ENCODE data around the gene NSMCE1.

NSMCE1 gene

DNA sequence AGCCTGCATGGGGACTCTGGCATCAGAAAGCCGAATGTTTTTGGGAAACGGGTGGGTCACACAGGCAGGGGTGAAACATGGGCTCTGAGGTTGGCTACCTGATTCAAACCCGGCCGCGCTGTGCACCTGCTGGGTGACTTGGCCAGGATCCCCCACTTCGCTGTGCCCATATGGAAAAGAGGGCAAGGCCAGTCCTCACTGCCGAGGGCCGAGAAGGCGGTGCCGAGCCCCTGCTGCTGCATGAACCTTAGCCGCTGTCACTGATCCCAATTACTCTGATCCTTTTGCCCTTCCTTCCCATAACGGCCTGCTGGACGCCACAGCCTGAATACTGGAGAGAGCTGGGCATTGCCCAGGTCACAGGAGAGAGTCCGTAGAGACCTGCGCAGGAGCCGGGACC, 47.6 kb downstream of the NSMCE1 start:
- TF ChIP-seq, protein P1, sequence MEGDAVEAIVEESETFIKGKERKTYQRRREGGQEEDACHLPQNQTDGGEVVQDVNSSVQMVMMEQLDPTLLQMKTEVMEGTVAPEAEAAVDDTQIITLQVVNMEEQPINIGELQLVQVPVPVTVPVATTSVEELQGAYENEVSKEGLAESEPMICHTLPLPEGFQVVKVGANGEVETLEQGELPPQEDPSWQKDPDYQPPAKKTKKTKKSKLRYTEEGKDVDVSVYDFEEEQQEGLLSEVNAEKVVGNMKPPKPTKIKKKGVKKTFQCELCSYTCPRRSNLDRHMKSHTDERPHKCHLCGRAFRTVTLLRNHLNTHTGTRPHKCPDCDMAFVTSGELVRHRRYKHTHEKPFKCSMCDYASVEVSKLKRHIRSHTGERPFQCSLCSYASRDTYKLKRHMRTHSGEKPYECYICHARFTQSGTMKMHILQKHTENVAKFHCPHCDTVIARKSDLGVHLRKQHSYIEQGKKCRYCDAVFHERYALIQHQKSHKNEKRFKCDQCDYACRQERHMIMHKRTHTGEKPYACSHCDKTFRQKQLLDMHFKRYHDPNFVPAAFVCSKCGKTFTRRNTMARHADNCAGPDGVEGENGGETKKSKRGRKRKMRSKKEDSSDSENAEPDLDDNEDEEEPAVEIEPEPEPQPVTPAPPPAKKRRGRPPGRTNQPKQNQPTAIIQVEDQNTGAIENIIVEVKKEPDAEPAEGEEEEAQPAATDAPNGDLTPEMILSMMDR (IDR thresholded peaks at IDR 0.05; ENCODE audit: low read depth, low read length, missing control alignments), result no peak
- DNase-seq (ENCODE audit: extremely low read depth, low read depth), result no peak
- H3K4me3 ChIP-seq (replicated peaks; ENCODE audit: low read depth, low read length), result no peak overlapping the region

DNA sequence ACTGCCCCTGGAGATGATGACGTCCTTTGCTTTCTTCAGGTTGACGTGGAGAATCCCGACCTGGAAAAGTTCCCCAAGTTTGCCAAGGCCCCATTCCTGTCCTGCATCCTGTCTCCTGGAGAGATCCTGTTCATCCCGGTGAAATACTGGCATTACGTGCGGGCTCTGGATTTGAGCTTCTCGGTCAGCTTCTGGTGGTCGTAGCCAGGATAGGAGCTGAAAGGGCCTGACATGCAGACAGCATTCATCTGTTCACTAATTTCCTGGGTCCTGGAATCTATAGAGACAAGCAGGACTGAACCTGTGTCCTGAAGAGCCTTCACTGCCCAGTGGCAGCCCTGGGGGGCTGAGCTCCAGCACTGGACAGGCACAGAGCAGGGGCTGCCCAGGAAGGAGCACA, 48.0 kb downstream of the NSMCE1 start:
- DNase-seq (ENCODE audit: extremely low read depth, low read depth), result no peak
- no peak overlapping the region for H3K4me3 ChIP-seq (replicated peaks; ENCODE audit: low read depth, low read length)
- TF ChIP-seq, protein P1 (IDR thresholded peaks at IDR 0.05; ENCODE audit: low read depth, low read length, missing control alignments), result no peak

DNA sequence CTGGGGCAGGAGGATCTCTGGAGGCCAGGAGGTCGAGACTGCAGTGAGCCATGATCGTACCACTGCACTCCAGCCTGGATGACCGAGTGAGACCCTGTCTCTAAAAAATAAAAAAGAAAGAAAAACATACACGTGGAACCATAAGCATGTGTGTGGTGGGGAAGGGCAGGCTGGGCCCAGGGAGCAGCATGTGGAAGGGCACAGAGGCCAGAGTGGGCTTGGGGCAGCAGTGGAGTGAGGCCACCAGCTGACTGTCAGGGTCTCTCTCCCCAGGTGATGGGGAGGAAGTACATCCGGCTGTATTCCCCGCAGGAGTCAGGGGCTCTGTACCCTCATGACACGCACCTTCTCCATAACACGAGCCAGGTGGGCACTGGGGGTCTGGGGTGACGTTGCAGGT, 48.5 kb downstream of the NSMCE1 start:
- TF ChIP-seq, protein P1 (IDR thresholded peaks at IDR 0.05; ENCODE audit: low read depth, low read length, missing control alignments), result no peak
- no peak for DNase-seq (ENCODE audit: extremely low read depth, low read depth)
- H3K4me3 ChIP-seq (replicated peaks; ENCODE audit: low read depth, low read length), result no peak overlapping the region

DNA sequence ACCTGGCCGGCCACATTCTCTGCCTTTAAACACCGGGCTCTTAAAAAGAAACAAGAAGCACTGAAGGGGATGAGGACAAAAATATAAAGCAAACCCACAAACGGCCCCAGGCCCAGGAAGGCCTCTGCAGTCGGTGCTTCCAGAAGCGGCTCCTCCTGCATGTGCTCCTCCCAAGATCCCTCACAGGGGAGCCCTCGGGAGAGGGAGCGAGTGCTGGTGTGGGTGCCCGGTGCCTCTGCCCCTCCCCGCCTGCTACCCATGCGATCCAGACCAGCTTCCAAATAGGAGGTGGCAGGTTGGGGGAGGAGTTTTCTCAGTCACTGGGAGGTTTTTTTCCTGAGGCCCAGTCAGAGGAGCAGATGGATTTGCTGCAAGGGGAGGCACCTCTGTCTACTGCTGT, 49.4 kb downstream of the NSMCE1 start:
- DNase-seq (ENCODE audit: extremely low read depth, low read depth), result no peak
- TF ChIP-seq, protein P1 (IDR thresholded peaks at IDR 0.05; ENCODE audit: low read depth, low read length, missing control alignments), result no peak
- H3K4me3 ChIP-seq (replicated peaks; ENCODE audit: low read depth, low read length), result no peak overlapping the region

DNA sequence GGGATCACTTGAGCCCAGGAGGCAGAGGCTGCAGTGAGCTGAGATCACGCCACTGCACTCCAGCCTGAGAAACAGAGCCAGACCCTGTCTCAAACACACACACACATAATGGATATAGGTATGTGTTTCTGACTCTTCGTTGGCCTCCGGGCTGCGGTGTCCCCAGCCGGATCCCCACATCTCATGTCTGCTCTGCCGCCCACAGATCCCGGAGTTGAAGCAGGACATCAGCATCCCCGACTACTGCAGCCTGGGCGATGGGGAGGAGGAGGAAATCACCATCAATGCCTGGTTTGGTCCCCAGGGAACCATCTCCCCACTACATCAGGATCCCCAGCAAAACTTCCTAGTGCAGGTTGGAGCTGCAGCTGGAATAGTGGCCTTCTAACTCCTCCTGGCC, 49.8 kb downstream of the NSMCE1 start:
- TF ChIP-seq, protein P1 (IDR thresholded peaks at IDR 0.05; ENCODE audit: low read depth, low read length, missing control alignments), result no peak
- H3K4me3 ChIP-seq (replicated peaks; ENCODE audit: low read depth, low read length), result no peak overlapping the region
- DNase-seq (ENCODE audit: extremely low read depth, low read depth), result no peak

DNA sequence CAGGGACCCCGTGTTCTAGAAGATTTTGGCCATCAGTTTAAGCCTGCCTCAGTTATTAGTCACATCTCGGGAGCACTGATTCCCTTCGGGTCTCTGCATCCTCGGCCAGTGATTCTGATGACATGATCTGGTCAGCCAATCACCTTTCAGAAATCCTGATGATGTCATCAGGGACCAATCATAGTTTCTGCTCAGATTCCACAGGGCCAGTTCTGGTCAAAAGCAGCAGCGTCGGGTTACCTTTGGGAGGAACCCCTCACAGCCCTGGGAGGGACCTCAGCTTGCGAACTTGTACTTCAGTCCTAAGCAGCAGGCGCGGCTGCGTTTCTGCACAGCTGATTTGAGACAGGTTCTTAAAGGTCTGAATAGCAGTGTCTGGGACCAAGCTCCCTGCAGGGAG, 51.3 kb downstream of the NSMCE1 start:
- no peak for DNase-seq (ENCODE audit: extremely low read depth, low read depth)
- H3K4me3 ChIP-seq (replicated peaks; ENCODE audit: low read depth, low read length), result no peak overlapping the region
- TF ChIP-seq, protein P1 (IDR thresholded peaks at IDR 0.05; ENCODE audit: low read depth, low read length, missing control alignments), result no peak

DNA sequence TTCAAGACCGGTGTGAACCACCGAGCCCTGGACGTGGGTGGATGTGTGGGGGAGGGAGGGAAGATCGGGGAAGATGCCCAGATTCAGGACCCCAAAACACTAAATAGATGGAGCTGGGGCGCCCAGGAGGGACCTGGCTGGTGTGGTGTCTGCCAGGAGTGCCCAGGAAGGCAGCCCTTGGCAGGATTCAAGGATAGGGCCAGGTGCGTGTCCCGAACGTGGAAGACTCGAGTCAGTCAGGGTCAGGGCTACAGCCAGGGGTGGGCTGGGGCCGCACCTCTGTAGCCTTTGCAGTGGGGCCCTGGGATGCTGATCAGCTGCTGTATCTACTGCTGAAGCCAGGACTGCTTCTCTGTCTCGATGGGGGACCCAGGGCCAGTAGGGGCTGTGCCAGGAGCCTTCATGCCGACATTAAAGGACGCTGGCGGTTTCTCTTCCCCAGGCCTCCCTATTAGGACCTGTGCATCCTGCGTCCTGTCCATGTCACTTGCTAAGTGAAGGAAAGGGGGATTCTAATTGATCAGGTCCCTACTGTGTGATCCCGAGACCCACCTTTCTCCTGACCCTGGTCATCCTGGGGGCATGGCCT, 52.2 kb downstream of the NSMCE1 start:
- TF ChIP-seq, protein P1 (IDR thresholded peaks at IDR 0.05; ENCODE audit: low read depth, low read length, missing control alignments), result no peak
- no peak for DNase-seq (ENCODE audit: extremely low read depth, low read depth)
- H3K4me3 ChIP-seq (replicated peaks; ENCODE audit: low read depth, low read length), result no peak overlapping the region
